Activated gamma-delta T cell (primary cell): ENCODE results near the gene MTMR12.
"Not testable (repeated sequence)": the region's sequence is repeated elsewhere in the genome, so short reads cannot be mapped to it uniquely, and the experiment has no call there.

ENCODE experiments used
- DNase-seq: peaks from one replicate; lab custom pipeline; 2025; lab: John Stamatoyannopoulos, UW

Gene MTMR12

DNA sequence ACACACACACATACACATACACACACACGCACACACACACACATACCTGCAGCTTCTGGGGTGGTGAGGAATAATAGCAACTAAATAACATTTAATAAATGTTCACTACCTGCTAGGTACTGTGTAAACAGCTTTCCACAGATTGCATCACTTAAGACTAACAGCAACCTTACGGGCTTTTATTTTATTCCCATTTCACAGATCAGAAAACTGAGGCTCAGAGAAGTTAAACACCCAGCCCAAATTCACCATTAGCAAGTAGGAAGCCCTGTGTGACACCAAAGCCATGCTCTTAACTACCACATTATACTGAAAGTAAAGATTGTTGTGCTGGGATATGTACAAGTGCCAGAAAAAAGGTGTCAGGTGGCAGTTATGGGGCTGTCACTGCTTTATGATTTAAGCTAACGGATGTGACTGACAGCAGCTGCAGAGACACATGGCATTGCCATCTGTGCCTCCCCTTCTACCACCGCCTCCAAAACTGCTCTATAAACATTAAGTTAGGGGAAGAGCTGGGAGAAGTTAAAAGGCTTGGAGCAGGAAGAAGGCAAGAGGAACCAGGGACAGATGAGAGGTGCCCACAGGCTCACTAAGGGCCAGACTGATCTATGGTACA, 13.6 kb downstream of the MTMR12 start:
- no peak for DNase-seq

DNA sequence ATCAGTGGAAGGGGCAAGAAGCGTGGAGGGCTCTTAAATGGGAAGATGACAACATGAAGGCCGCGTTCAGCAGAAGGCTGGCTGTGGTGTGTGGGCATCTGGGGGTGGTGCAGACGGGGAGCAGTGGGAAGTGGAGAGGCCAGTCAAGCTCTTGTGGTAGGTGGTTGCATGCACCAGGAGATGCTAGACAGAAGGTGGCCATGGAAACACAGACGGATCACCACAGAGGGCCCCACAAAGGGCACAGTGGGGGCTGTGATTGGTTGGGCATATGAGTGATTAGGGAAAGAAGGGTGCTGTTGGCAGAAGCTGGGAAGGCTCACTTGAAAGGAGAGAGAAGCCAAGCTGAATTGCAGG, 14.7 kb downstream of the MTMR12 start:
- no peak for DNase-seq

DNA sequence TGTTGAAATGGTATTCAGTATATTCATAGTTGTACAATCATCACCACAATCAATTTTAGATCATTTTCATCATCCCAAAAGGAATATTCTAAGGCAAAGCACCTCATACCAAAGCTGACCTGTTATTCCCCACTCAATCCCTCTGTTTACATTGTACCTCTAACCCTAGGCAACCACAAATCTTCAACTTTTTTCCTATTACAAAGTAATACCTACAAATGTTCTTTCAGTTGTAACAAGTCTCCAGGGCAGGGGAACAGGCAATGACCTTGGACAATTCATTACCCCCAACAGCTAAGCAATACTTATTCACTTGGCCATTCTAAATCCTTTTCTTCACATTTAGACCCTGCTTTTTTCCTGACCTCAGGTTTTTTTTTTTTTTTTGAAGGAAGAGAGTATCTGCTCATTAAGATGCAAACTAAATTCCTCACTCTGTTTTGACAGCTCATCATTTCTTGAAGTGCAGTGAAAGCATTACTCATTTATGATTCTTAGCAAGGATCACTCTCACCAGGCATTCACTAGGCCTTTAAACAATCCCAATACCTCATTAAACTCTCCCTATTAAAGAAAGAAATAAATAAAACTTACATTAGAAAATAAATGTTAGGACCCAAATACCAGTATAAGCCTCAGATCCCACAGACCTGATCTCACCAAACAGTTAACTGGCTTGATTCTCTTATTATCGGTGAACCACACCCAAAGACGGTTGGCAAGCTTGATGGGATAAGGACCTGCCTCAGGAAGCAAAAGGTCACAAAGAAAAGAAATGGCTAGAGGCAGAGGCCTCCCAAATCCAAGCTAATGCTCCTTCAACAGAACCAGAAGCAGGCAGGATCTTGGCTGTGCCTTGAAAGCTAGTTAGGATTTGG, 15.3 kb downstream of the MTMR12 start:
- no peak for DNase-seq

DNA sequence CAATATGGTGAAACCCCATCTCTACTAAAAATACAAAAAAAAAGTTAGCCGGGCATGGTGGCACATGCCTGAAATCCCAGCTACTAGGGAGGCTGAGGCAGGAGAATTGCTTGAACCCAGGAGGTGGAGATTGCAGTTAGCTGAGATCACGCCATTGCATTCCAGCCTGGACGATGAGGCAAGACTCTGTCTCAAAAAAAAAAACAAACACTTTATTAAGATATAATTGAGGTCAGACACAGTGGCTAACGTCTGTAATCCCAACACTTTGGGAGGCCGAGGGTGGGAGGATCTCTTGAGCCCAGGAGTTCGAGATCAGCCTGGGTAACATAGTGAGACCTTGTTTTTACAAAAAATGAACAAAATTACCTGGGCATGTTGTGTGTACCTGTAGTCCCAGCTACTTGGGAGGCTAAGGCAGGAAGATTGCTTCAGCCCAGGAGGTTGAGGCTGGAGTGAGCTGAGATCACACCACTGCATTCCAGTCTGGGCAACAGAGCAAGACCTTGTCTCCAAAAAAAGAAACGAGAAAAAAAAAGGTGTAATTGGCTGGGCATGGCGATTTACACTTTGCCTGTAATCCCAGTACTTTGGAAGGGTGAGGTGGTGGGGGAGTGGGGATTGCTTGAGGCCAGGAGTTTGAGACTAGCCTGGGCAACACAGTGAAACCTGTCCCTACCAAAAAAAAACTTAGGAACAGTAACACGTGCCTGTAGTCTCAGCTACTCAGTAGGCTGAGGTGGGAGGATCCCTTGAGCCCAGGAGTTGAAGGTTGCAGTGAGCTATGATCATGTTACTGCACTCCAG, 16.6 kb downstream of the MTMR12 start:
- not testable (repeated sequence) for DNase-seq

DNA sequence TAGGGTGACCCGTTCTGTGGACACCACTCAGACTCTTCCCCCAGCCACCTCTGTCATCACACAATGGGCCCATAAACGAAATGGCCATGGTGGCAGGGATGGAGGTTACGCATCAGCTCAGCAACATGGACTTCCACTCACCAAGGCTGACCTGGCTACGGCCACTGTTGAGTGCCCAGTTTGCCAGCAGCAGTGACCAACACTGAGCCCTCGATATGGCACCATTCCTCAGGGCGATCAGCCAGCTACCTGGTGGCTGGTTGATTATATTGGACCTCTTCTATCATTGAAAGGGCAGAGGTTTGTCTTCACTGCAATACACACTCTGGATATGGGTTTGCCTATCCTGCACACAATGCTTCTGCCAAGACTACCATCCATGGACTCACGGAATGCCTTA, 21.1 kb downstream of the MTMR12 start:
- no peak for DNase-seq

DNA sequence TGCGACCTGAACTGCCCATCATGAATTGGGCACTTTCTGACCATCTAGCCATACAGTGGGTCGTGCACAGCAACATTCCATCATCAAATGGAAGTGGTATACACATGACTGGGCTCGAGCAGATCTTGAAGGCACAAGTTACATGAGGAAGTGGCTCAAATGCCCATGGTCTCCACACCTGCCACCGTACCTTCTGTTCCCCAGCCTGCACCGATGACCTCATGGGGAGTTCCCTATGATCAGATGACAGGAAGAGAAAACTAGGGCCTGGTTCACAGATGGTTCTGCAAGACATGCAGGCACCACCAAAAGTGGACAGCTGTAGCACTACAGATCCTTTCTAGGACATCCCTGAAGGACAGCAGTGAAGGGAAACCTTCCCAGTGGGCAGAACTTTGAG, 21.8 kb downstream of the MTMR12 start:
- DNase-seq, result no peak

DNA sequence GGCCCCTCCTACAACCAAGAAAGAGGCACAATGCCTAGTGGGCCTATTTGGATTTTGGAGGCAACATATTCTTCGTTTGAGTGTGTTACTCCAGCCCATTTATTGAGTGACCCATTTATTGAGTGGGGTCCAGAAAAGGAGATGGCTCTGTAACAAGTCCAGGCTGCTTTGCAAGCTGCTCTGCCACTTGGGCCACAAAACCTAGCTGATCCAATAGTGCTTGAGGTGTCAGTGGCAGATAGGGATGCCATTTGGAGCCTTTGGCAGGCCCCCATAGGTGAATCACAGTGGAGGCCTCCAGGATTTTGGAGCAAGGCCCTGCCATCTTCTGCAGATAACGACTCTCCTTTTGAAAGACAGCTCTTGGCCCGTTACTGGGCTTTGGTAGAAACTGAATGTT, 22.2 kb downstream of the MTMR12 start:
- not testable (repeated sequence) for DNase-seq

DNA sequence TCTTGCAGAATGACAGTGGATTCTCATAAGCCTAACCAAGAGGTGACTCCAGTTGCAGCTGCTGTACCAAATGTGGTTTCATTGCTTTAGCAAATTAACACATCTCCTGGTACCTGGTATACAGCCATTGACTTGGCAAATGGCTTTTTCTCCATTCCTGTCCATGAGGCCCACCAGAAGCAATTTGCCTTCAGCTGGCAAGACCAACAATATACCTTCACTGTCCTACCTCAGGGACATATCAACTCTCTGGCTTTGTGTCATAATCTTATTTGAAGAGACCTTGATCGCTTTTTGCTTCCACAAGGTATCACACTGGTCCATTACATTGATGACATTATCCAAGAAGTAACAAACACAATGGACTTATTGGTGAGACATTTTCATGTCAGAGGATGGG, 22.8 kb downstream of the MTMR12 start:
- DNase-seq, result not testable (repeated sequence)

DNA sequence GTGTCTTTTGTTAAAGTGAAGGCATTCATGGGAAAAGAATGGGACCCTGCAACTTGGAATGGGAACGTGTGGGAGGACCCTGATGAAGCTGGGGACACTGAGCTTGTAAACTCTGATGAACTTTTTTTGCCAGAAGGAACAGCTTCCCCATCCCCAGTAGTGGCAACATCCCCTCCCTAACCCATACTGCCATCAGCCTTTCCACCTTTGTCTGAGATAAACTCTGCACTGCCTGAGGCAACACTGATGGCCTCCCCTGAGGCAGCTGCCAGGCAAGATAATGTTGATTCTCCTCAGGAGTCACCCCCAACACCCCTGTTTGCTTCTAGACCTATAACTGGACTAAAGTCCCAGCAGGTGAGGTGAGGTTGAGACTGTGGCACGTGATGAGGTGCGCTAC, 24.6 kb downstream of the MTMR12 start:
- not testable (repeated sequence) for DNase-seq

DNA sequence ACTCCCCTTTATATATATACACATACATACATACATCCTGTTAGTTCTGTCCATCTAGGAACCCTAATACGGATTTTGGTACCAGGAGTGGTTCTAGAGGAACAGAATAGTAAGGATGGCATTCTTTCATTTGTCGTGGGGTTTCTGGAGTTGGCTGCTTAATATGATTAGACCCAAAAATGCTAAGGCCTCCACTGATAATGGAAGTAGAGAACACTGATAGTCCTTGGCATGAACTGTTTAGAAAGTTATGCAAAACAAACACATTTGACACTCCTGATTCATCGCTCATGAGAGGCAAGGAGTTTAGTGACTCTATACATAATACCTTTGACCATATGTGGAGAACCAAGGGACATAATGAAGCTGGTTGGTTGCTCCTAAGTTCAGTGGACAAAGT, 25.2 kb downstream of the MTMR12 start:
- DNase-seq, result not testable (repeated sequence)

DNA sequence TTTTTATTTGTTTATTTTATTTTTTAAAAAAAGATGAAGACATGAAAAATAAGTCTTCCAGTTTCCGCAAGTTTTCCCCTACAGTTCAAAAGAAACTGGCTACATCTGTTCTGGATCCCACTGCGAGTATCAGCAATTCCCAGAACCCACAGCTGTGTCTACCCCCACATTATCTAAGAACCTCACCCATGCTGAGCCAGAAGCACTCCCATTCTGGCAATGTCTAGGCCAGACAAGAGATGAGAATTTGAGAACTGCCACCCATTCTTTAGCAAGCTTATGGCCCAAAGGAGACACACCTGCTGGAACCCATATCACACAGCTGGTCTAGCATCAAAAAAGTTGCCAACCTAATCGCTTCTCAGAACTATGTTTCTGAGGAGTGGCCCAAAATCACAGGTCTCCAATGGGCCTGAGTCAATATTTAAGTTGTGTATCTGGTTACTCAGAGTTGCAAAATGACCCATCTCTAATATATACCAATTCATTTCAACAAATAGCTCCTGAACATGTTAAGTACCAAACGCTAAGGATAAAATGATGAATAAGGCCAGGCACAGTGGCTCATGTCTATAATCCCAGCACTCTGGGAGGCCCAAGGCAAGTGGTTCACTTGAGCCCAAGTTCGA, 27.1 kb downstream of the MTMR12 start:
- DNase-seq, result no peak

DNA sequence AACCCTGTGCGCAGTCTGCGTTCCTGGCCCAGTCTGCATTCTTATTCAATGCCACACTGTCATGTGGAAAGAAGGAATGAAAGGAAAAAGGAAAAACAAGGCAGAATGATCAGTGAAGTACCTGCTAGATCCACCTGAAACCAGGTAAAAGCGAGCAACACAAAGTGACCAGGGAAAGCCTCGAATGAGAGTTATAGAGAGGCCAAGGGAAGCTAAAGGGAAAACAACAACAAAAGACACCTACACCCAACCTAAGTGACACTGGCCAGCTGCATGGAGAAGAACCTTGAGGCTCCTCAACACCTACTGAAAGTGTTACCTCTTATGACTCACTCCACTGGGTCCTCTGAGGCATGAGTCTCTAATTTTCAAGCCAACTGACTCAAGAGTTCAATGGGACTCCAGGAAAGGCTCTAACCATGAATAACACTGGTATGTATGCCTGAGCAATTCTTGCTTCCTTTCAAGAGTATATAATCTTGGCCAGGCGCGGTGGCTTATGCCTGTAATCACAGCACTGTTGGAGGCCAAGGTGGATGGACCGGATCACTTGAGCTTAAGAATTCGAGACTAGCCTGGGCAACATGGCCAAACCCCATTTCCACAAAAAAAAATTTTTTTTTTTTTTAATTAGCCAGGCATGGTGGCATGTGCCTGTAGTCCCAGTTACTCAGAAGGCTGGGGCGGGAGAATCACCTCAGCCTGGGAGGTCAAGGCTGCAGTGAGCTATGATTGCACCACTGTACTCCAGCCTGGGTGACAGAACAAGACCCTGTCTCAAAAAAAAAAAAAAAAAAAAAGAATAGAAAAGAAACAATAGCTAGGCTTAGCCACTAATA, 29.0 kb downstream of the MTMR12 start:
- no peak for DNase-seq

DNA sequence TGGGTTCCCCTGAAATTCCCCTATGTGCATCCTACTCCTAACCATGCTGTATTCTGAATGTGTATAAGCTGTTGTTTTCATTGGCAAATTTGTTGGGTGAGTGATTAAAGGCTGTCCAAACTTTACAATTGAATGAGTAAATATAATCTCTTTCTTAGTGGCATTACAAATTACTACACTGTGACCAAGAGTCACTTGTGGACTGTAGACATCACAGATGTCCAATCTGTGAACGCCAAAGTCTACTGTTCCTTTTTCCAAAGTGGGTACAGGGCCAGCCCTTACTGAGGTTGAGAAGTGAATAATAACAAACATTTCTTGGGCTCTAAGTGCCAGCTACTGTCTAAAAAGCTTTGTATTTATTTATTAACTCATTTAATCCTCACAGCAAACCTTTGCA, 29.7 kb downstream of the MTMR12 start:
- DNase-seq, result no peak

DNA sequence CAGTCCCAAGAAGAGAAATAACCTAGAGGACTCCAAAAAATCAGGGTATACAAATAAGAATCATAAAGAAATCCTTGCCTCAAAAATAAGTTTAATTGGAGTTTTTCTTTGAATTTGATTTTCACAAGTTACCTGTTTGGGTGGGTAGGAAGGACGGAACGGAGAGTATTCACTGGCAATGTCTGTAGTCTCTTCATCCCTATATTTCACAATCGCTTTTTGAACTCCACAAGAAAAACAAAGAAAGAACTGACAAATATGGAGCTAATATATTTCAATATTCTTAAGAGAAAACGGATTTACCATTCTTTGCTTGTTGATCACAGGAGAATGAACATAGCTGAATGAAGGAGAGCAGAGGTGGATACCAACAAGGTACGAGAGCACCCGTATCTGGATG, 30.1 kb downstream of the MTMR12 start:
- no peak for DNase-seq

DNA sequence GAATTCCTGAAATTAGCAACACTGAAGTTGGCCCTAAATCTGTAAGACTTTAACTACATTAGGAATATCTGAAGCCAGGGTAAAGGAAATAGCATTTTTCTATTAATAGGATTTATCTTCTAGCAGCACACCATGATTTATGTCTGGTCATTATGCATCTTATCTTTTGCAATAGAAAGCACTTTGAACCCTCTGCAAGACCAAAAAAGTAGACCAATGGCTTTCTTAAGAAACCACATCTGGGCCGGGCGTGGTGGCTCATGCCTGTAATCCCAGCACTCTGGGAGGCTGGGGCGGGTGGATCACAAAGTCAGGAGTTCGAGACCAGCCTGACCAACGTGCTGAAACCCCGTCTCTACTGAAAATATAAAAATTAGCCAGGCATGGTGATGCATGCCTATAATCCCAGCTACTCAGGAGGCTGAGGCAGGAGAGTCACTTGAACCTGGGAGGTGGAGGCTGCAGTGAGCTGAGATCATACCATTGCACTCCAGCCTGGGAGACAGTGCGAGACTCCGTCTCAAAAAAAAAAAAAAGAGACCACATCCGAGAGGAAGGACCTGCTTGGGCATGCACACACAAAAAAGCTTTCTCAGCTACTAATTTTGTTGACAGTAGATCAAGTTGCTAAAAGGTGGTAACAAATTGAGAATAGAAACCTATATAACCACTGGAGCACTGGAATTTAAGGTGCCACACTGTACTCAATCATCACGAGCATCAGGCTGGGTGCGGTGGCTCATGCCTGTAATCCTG, 31.2 kb downstream of the MTMR12 start:
- not testable (repeated sequence) for DNase-seq

DNA sequence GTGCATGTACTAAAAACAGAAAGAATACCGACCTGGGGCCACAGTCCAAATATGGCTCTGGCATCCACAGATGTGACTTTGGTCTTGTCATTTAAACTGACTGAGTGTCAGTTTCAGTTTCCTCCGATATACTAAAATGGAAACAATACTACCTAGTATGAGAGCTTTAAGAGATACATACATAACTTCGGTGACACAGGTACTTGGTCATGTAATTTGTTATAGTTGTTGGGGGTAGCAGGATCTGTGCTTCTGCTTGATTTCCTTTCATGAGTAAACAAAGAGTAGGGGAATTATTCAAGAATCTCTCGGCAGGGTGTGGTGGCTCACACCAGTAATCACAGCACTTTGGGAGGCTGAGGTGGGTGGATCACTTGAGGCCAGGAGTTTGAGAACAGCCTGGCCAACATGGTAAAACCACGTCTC, 32.1 kb downstream of the MTMR12 start:
- DNase-seq, result no peak

DNA sequence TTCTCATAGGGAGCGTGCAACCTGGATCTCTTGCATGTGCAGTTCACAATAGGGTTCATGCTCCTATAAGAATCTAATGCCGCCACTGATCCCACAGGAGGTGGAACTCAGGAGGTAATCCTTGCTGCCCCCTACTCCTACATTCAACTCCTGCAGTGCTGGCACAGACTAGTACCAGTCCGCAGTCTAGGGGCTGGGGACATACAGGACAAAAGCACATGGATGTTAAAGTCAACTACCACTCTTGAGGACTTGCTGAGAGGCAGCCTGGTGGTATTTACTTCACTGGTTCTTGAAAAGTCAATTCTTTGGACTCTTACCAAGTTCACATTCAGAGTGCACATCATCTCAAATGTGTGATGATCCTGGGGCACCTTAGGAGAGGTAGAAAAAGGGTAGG, 33.0 kb downstream of the MTMR12 start:
- no peak for DNase-seq

DNA sequence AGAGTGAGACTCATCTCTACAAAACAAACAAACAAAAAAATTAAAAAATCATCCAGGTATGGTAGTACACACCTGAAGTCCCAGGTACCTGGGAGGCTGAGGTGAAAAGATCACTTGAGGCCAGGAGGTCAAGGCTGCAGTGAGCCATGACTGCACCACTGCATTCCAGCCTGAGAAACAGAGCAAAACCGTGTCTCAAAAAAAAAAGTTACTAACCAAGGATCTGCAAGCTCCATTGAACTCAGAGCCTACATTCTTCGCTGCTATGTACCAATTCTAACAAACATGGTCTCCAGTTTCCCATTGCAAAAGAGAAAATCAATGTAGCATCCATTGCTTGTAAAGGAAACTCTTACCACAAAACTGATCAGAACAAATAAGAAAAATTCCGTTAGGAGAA, 33.5 kb downstream of the MTMR12 start:
- no peak for DNase-seq

DNA sequence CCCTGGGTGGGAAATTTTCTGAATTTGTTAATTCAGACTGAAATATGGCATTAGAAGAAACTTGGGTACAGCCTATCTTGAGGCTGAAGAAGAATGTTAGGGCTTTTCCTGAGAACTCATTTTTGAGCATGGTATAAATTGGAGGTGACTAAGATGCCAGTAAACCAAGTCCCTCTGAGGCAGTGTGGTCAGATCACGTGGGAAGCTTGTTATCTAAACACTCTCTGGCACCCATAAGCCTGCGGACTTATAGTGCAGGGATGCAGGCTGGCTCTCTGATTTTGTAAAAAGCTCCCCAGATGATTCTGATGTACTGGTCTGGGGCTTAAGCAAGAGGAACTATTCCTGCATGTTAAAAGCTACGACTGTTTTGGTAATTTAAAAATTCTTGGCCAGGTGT, 34.3 kb downstream of the MTMR12 start:
- no peak for DNase-seq

DNA sequence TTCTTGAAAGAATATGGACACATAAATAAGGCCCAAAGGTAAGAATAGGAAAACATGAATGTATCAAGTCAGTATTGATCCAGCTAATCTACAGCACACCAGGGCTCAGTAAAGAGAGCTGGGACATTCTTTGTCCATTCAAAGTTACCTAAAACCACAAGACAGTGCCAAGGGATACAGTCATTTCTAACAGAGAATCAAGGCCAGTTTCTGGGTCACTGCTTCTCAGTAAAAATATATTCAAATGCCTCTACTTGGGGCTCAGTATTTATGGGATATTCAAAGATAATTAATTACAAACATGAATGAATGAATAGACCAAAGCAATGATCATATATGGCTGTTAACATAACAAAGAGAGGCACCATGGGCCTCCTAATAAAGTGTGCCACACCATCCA, 34.9 kb downstream of the MTMR12 start:
- no peak for DNase-seq
